Hypothalamus (tissue), 51 donors: ENCODE data around the gene MYF6.

Experiments
- DNase-seq, 51 donors: peaks; one replicate each; lab custom pipeline; 2025; lab: John Stamatoyannopoulos, UW

MYF6 gene

DNA sequence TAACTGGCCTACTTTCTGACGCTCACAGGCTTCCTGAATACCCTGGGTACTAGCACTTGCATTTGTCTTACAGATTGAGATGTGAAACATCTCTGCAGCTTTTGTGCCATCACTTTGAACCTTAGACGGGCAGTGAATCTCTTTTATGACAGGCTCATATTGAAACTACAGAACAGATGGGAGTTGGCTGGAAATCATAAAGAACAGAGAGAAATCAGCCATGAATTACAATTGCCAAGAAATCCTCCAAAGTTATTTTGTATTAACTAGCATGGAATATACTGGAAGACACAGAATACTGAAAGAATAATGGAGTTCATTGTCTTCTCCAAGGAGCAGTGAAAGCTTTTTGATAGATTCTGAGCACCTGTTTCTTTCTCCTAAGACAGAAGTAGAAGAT, 42.0 kb downstream of the MYF6 start:
- DNase-seq: no peak

DNA sequence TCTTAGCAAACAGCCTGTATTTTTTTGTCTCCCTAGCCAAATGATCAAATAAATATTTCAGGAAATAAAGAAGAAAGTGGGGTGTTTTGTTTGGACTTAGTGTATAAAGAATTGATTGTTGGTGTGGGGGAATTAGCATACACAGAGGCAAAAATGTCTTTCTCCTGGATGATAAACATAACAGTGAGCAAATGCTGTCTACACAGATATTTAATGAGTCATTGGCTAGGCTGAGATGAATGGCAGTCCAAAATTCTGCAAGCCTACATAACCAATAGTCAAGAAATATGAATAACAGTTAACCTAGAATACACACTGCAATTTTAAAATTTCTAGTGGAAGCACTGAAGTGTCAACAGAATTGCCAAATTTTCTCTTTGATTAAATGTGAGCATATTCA, 45.0 kb downstream of the MYF6 start:
- DNase-seq: no peak

DNA sequence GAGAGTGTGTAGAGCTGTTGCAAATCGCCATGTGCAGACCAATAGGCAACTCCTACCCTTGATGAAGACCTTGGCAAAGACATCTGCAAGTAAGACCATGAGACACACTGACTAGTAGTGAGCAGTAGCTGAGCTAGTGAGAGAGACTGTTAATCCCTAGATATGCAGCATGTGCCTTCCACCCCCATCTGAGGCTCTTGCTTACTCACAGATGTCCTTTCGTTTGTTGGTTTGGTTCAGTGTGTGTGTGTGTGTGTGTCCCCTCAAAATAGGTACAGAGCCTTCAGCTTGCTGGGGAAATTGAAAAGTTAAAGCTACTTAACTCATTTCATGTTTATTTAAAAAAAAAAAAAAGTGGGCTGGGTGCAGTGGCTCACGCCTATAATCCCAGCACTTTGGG, 46.8 kb downstream of the MYF6 start:
- no peak for DNase-seq

DNA sequence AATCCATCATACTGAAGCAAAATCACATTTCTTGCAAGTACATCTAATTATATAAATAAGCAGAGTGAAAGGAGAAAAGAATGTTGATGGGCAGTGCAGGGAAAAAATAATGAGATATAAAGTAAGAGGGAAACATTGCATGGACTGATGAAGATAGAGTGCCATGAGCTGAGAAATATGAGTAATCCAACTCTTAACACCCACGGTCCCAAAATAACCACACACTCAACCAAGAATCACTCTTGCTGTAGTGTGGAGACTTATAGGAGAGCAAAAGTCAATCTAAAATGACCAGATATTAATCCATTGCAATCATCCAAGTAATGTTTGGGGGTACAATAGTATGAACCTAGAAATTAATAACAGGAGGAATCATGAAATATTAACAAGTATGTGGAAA, 49.4 kb downstream of the MYF6 start:
- DNase-seq: no peak
